GM12873 (cell line): ENCODE results near the gene CAPN13.

Source experiments
- CTCF ChIP-seq: IDR thresholded peaks from 2 replicates; pipeline ENCODE4 v1.5.1; 2012; ENCODE audit warnings: low read depth, mild to moderate bottlenecking, moderate library complexity, low read length, control low read depth; ENCODE audit not compliant: insufficient read depth; ENCODE audit errors: missing control alignments

CAPN13 gene

GRCh38 chr2:30691091-30691947, 115.9 kb downstream of the CAPN13 start:
- TF ChIP-seq CTCF: no peak

GRCh38 chr2:30690126-30690561, 117.1 kb downstream of the CAPN13 start:
- TF ChIP-seq CTCF: no peak

GRCh38 chr2:30689496-30690125, 117.6 kb downstream of the CAPN13 start:
- TF ChIP-seq CTCF: no peak

GRCh38 chr2:30688956-30689401, 118.3 kb downstream of the CAPN13 start:
- TF ChIP-seq CTCF: no peak

GRCh38 chr2:30686669-30687068, 120.6 kb downstream of the CAPN13 start:
- TF ChIP-seq CTCF: no peak

- peak; percentile 55 for TF ChIP-seq CTCF
These were observed 121.2 kb downstream of the CAPN13 start for GRCh38 chr2:30686000-30686399.

GRCh38 chr2:30684996-30685395, 122.2 kb downstream of the CAPN13 start:
- no peak for TF ChIP-seq CTCF
